Activated naive CD8-positive, alpha-beta T cell treated with anti-CD3 and anti-CD28 coated beads, Interleukin-2, amount 10 ng/mL, durations not matched to agents 7 days and 5 days (primary cell): Measurements from ENCODE around the gene MED25. TPM values are rescaled to one million over a fixed set of nuclear protein-coding genes. Genes with fewer than 3 reads are reported as not detected.

Experiments
- ATAC-seq: fragments of 150-1000 bp; cut with Tn5 transposase; one replicate; pipeline ENCODE4 v1.10.0; 2021; ENCODE audit warnings: low read depth, moderate library complexity
- POLR2A ChIA-PET: fragments of 350-600 bp; sonication (Branson Sonifier 250); formaldehyde crosslinking; loops from one replicate; lab custom pipeline; 2021; ENCODE audit warnings: antibody characterized with exemption; lab: Charles Lee
- DNase-seq: peaks from one replicate; pipeline ENCODE4 v3.0.0; 2021
- H3K27ac Mint-ChIP-seq: one replicate; pipeline ENCODE4 v1.8.0; 2022; ENCODE audit warnings: mild to moderate bottlenecking, mixed read lengths
- H3K27me3 Mint-ChIP-seq: one replicate; pipeline ENCODE4 v1.8.0; 2022; ENCODE audit warnings: mild to moderate bottlenecking, moderate library complexity, mixed read lengths
- H3K36me3 Mint-ChIP-seq: one replicate; pipeline ENCODE4 v1.8.0; 2021; ENCODE audit warnings: mild to moderate bottlenecking, mixed read lengths
- H3K4me1 Mint-ChIP-seq: one replicate; pipeline ENCODE4 v1.8.0; 2021; ENCODE audit warnings: mixed read lengths
- H3K4me3 Mint-ChIP-seq: one replicate; pipeline ENCODE4 v1.8.0; 2022; ENCODE audit warnings: mild to moderate bottlenecking, moderate library complexity, mixed read lengths
- H3K9me3 Mint-ChIP-seq: one replicate; pipeline ENCODE4 v1.8.0; 2021; ENCODE audit warnings: mixed read lengths
- total RNA-seq, 2 experiments: library from RNA; stranded (reverse); gene quantifications; one replicate each; pipeline ENCODE4 v1.2.3, GENCODE V29; 2021

The MED25 gene
- 10 to 100 TPM; 60.4 to 66.3 TPM for total RNA-seq

GRCh38 chr19:49817964-49818648, at the start of gene MED25:
Gene MED25, plus strand, starts transcription at chr19:49818289. Its CDS starts 53 bp downstream, at chr19:49818342.
- Mint-ChIP-seq H3K4me1 (peaks cover 22% of the 10 kb centered on the region), H3K27ac (peak within 1 kb of the TSS; percentile 99), H3K9me3 (no peaks in the 10 kb centered on the region), H3K4me3 (peak within 1 kb of the TSS; percentile 97), H3K36me3 (peaks cover 5% of the 10 kb centered on the region), H3K27me3 (no peaks in the 10 kb centered on the region)
- POLR2A ChIA-PET: interaction anchor here (0.6 to 2.6 kb wide), 9 partner anchors 9 to 101 kb away, joined by 3 to 23 read pairs (median 4); partner anchors contain the start of genes AKT1S1, AP2A1, PTOV1 and TBC1D17
- ATAC-seq (peak; percentile 73), DNase-seq (peak; percentile 95)

DNA sequence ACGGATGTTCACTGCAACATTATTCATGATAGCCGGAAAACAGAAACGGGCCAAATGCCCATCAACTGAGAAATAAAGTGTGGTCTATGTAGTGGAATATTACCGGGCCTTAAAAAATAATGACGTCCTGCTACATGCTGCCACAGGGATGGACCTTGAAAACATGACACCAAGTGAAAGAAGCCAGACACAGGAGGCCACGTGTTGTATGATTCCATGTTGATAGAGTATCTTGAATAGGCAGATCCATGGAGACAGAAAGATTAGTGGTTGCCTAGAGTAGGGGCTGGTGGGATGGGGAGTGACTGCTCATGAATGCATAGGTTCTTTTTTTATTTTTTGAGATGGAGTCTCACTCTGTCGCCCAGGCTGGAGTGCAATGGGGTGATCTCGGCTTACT, 47.6 kb upstream of the MED25 start:
- Mint-ChIP-seq H3K4me3 (no peak overlapping the region), H3K27me3 (no peaks in the 10 kb centered on the region), H3K27ac (no peak overlapping the region), H3K9me3 (no peaks in the 10 kb centered on the region), H3K36me3 (peaks cover 12% of the 10 kb centered on the region), H3K4me1 (peaks cover 35% of the 10 kb centered on the region)
- POLR2A ChIA-PET: no interaction called here
- no peak for DNase-seq
- ATAC-seq: no peak

DNA sequence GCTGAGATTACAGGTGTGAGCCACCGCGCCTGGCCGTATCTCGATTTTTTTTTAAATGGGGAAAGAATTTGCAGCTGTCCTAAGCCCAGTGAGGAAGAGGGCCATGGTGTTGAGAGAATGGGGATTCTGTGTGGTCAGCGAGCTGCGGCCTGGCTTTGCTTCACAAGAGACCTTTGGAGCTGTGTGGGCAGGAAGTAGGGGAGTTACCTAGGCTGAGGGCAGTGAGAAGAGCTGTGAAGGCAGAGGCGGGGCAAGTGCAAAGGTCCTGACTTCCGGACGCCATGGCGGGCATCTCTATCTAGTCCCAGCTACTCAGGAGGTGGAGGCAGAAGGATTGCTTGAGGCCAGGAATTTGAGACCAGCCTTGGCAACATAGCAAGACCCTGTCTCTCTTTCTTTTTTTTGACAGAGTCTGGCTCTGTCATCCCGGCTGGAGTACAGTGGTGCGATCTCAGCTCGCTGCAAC, 46.4 kb upstream of the MED25 start:
- DNase-seq (no peak), ATAC-seq (no peak)
- H3K27ac Mint-ChIP-seq: no peak overlapping the region
- no peak overlapping the region for H3K4me3 Mint-ChIP-seq
- no peaks in the 10 kb centered on the region for H3K9me3 Mint-ChIP-seq
- H3K36me3 Mint-ChIP-seq: peaks cover 18% of the 10 kb centered on the region
- H3K27me3 Mint-ChIP-seq: no peaks in the 10 kb centered on the region
- POLR2A ChIA-PET: interaction anchor here (0.6 kb wide), 2 partner anchors 167 to 281 kb away, joined by 3 read pairs; no protein-coding TSS in a partner anchor
- H3K4me1 Mint-ChIP-seq: peaks cover 36% of the 10 kb centered on the region

DNA sequence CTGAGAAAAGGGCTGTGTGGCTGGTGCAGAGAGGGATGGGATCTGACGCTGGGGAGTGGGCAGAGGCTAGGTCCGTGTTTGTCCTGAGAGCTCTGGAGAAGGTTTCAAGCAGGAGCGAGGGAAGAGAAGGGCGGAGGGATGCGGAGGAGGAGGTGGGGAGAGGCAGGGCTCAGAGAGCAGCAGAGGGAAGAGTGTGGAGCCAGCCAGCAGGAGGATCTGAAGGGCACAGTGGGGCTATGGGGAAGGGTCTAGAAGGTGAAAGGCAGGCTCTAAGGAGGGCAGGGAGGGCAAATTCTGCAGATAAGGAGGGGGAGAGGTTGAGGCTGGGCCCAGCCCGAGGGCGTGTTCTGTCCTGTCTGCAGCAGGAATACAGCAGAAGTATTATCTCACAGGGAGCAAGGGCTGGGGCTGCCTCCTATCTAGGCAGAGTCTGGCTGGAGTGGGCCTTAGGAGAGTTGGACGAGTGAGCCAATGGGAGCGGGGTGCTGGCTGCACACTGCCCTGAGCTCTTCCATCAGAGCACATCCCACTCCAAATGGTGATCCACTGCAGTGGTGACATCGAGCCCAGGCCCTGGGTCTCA, 45.1 kb upstream of the MED25 start:
- DNase-seq: no peak
- no peak for ATAC-seq
- peaks cover 15% of the 10 kb centered on the region for H3K36me3 Mint-ChIP-seq
- peaks cover 31% of the 10 kb centered on the region for H3K4me1 Mint-ChIP-seq
- H3K4me3 Mint-ChIP-seq: no peak overlapping the region
- H3K27me3 Mint-ChIP-seq: no peaks in the 10 kb centered on the region
- peak overlapping the region; percentile 71 for H3K27ac Mint-ChIP-seq
- no peaks in the 10 kb centered on the region for H3K9me3 Mint-ChIP-seq
- POLR2A ChIA-PET: no interaction called here

DNA sequence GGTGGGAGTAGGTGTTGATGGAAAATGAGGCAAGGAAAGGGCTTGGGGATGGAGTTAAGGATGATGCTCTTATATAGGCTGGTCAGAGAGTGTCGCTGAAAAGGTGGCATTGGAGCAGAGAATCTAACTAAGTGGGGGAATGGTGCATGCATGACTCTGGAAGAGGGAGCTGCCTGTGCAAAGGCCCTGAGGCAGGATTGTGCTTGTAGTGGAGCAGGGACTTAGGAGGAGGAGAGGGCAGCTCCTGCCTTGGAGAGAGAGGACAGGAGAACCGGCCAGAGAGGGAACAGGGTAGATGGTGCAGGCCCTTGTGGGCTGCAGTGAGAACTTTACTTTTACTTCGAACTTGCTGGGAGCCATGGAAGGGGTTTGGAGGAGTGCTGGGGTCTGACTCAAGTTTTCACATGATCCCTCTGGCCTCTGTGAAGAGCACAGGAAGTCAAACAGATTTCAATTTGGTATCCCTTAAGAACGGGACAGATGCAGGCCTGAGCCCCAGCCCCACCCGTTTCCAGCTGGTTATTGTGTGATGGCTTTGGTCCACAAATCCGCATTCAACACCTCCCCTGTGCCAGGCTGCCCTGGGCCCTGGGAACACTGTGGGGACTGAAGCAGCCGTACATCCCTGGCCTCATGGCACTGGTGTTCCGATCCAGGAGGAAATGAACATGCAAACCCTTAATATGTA, 44.3 kb upstream of the MED25 start:
- Mint-ChIP-seq H3K9me3 (no peaks in the 10 kb centered on the region), H3K4me1 (peaks cover 31% of the 10 kb centered on the region), H3K36me3 (peaks cover 17% of the 10 kb centered on the region), H3K27ac (no peak overlapping the region), H3K27me3 (no peaks in the 10 kb centered on the region), H3K4me3 (no peak overlapping the region)
- POLR2A ChIA-PET: interaction anchor here (0.6 kb wide), 1 partner anchor 752 kb away, joined by 3 read pairs; no protein-coding TSS in a partner anchor
- no peak for DNase-seq
- ATAC-seq: no peak

DNA sequence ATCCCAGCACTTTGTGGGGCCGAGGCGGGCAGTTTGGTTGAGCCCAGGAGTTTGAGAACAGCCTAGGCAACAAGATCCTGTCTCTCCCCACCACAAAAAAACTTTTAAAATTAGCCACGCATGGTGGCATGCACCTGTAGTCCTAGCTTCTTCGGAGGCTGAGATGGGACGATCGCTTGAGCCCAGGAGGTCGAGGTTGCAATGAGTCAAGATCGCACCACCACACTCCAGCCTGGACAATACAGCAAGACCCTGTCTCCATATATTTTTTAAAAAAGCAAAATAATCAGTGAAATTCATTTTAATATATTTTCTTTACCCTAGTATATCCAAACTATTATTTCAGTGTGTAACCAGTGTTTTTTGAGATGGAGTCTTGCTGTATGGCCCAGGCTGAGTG, 43.1 kb upstream of the MED25 start:
- Mint-ChIP-seq H3K9me3 (no peaks in the 10 kb centered on the region), H3K27ac (no peak overlapping the region), H3K36me3 (peaks cover 14% of the 10 kb centered on the region), H3K27me3 (no peaks in the 10 kb centered on the region), H3K4me1 (peaks cover 29% of the 10 kb centered on the region), H3K4me3 (no peak overlapping the region)
- ATAC-seq (no peak), DNase-seq (no peak)
- POLR2A ChIA-PET: no interaction called here

DNA sequence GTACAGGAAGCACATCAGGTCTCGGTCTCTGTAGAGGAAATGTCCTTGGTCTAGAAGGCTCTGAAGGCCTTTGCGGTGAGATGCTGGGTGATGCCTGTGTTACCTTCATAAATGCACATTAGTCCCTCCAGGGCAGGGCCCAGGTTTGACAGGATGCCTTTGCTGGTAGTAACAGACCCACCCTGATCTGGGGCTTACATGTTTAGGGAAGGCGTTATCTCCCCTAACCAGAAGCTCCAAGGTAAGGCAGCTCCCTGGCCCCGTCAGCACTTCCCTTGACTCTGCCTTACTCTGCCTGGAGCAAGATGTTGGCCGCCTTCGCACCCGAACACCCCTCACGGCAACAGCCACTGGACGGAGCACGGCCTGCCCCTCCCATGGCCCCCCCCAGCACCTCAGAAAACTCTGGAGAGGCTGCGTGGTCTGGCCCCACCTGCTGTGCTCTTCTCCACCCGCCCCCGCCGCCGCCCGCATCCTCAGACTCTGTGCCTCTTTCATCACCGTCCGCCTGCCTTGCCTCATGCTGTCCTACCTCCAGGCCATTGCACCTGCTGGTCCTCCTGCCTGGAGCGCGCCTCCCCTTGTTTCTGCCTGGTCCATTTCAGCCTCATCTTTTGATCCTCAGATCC, 42.2 kb upstream of the MED25 start:
- POLR2A ChIA-PET: no interaction called here
- peaks cover 27% of the 10 kb centered on the region for H3K4me1 Mint-ChIP-seq

DNA sequence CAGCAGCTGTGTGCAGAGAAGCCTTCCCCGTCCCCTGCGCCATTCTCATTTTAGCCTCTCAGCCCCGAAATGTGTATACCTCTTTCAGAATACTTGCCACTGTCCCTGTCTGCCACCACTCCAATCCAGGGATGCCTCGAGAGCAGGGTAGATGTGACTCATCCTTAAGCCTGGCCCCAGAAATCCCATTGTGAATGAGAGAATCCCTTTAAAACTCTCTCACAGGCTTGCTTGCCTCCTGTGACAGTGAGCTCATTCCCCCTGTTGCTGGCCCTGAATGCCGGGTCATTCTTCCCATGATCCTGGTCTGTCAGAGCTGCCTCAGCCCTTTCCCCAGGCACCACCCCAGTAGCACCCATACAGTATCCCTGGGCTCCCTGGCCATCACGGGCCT, 41.7 kb upstream of the MED25 start:
- DNase-seq (no peak), ATAC-seq (no peak)
- POLR2A ChIA-PET: no interaction called here
- H3K27me3 Mint-ChIP-seq: no peaks in the 10 kb centered on the region
- H3K27ac Mint-ChIP-seq: peak overlapping the region; percentile 78
- H3K9me3 Mint-ChIP-seq: no peaks in the 10 kb centered on the region
- peaks cover 32% of the 10 kb centered on the region for H3K4me1 Mint-ChIP-seq
- peaks cover 19% of the 10 kb centered on the region for H3K36me3 Mint-ChIP-seq
- H3K4me3 Mint-ChIP-seq: peak overlapping the region; percentile 22

More for the DNA sequence above, 42.2 kb upstream of the MED25 start:
- DNase-seq: no peak
- Mint-ChIP-seq H3K36me3 (peaks cover 15% of the 10 kb centered on the region), H3K27me3 (no peaks in the 10 kb centered on the region), H3K4me3 (peak overlapping the region; percentile 22), H3K27ac (peak overlapping the region; percentile 78), H3K9me3 (no peaks in the 10 kb centered on the region)
- peak; percentile 81 for ATAC-seq

GRCh38 chr19:49779731-49780555, 38.1 kb upstream of the MED25 start:
- H3K4me3 Mint-ChIP-seq: no peak overlapping the region

GRCh38 chr19:49780861-49781260, 37.2 kb upstream of the MED25 start:
- Mint-ChIP-seq H3K9me3 (no peaks in the 10 kb centered on the region), H3K4me1 (peaks cover 22% of the 10 kb centered on the region), H3K27me3 (no peaks in the 10 kb centered on the region), H3K4me3 (no peak overlapping the region), H3K36me3 (peaks cover 32% of the 10 kb centered on the region), H3K27ac (peak overlapping the region; percentile 56)
- ATAC-seq: no peak
- POLR2A ChIA-PET: no interaction called here
- no peak for DNase-seq

More at GRCh38 chr19:49779731-49780555, 38.1 kb upstream of the MED25 start:
- POLR2A ChIA-PET: no interaction called here
- Mint-ChIP-seq H3K27ac (no peak overlapping the region), H3K36me3 (peaks cover 28% of the 10 kb centered on the region), H3K9me3 (no peaks in the 10 kb centered on the region), H3K4me1 (peaks cover 25% of the 10 kb centered on the region), H3K27me3 (no peaks in the 10 kb centered on the region)
- ATAC-seq: no peak
- no peak for DNase-seq

- Mint-ChIP-seq H3K36me3 (peaks cover 30% of the 10 kb centered on the region), H3K27me3 (no peaks in the 10 kb centered on the region), H3K4me3 (no peak overlapping the region), H3K9me3 (no peaks in the 10 kb centered on the region), H3K4me1 (peaks cover 18% of the 10 kb centered on the region), H3K27ac (peak overlapping the region; percentile 56)
- ATAC-seq (no peak), DNase-seq (no peak)
- POLR2A ChIA-PET: no interaction called here
Observed at GRCh38 chr19:49781394-49781793, 36.7 kb upstream of the MED25 start.

DNA sequence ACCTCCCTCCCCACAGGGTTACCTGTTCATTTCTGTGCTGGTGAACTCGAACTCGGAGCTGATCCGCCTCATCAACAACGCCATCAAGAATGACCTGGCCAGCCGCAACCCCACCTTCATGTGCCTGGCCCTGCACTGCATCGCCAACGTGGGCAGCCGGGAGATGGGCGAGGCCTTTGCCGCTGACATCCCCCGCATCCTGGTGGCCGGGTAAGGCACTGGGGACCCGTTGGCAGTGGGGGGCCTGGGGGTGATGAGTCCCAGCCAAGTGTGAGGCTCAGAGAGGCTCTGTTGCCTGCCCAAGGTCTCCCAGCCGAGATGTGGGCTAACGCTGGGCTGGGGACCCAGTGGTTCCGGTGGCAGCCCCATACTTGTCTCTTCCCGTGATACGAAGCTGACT, 35.6 kb upstream of the MED25 start:
- no peak for ATAC-seq
- peaks cover 29% of the 10 kb centered on the region for H3K36me3 Mint-ChIP-seq
- peaks cover 17% of the 10 kb centered on the region for H3K4me1 Mint-ChIP-seq
- H3K27ac Mint-ChIP-seq: no peak overlapping the region
- no peaks in the 10 kb centered on the region for H3K27me3 Mint-ChIP-seq
- no peak overlapping the region for H3K4me3 Mint-ChIP-seq
- H3K9me3 Mint-ChIP-seq: no peaks in the 10 kb centered on the region
- no peak for DNase-seq
- POLR2A ChIA-PET: no interaction called here
